HepG2 (cell line): ENCODE measurements around the gene RAB17. TPM values are rescaled to one million over a fixed set of nuclear protein-coding genes. Genes with fewer than 3 reads are reported as not detected.

Experiments
- FOXC1 ChIP-seq: sonication (generic); formaldehyde crosslinking; IDR thresholded peaks from 2 replicates; pipeline ENCODE4 v1.8.0; 2022; ENCODE audit warnings: mild to moderate bottlenecking, missing genetic modification reagents, borderline replicate concordance
- HNF1B ChIP-seq: sonication (generic); formaldehyde crosslinking; IDR thresholded peaks from 2 replicates; pipeline ENCODE4 v1.5.1; 2020; ENCODE audit warnings: mild to moderate bottlenecking, moderate library complexity, missing genetic modification reagents
- SOX13 ChIP-seq, 3 experiments: fragments of 450-650 bp in 1 of 3; sonication (generic) in 1 of 3; formaldehyde crosslinking in 1 of 3; IDR thresholded peaks in 2 of 3; conservative IDR thresholded peaks in 1 of 3; 2 replicates each; pipeline versions ENCODE4 v1.5.0 to v1.6.1; 2016 to 2020; ENCODE audit warnings: antibody characterized with exemption in 1 of 3, mild to moderate bottlenecking in 1 of 3, missing compliant biosample characterization in 1 of 3, missing genetic modification reagents in 1 of 3, moderate library complexity in 1 of 3
- SPEN ChIP-seq: sonication (generic); formaldehyde crosslinking; IDR thresholded peaks from 2 replicates; pipeline ENCODE4 v1.5.1; 2020; ENCODE audit warnings: low read depth, mild to moderate bottlenecking, missing genetic modification reagents
- ZFP91 ChIP-seq: sonication (generic); formaldehyde crosslinking; IDR thresholded peaks from 2 replicates; pipeline ENCODE4 v1.9.0; 2022; ENCODE audit warnings: missing genetic modification reagents, mild to moderate bottlenecking, borderline replicate concordance
- ZMYM3 ChIP-seq: sonication (generic); formaldehyde crosslinking; IDR thresholded peaks from 2 replicates; pipeline ENCODE4 v1.5.1; 2020; ENCODE audit warnings: mild to moderate bottlenecking, missing genetic modification reagents
- ZMYM4 ChIP-seq: sonication (generic); formaldehyde crosslinking; IDR thresholded peaks from 2 replicates; pipeline ENCODE4 v1.8.1; 2023; ENCODE audit warnings: mild to moderate bottlenecking, missing genetic modification reagents
- ZNF143 ChIP-seq: sonication (generic); formaldehyde crosslinking; IDR thresholded peaks from 2 replicates; pipeline ENCODE4 v1.4.0; 2020; ENCODE audit warnings: missing genetic modification reagents
- ZNF546 ChIP-seq: sonication (generic); formaldehyde crosslinking; conservative IDR thresholded peaks from 2 replicates; pipeline ENCODE4 v1.8.1; 2023; ENCODE audit warnings: mild to moderate bottlenecking, missing genetic modification reagents
- ZNF564 ChIP-seq: sonication (generic); formaldehyde crosslinking; IDR thresholded peaks from 2 replicates; pipeline ENCODE4 v1.8.1; 2023; ENCODE audit warnings: mild to moderate bottlenecking, missing genetic modification reagents
- ZNF660 ChIP-seq: sonication (generic); formaldehyde crosslinking; IDR thresholded peaks from 2 replicates; pipeline ENCODE4 v1.5.1; 2020; ENCODE audit warnings: mild to moderate bottlenecking, low read depth, missing genetic modification reagents, borderline replicate concordance
- ZNF776 ChIP-seq: sonication (generic); formaldehyde crosslinking; IDR thresholded peaks from 2 replicates; pipeline ENCODE4 v1.4.0; 2020; ENCODE audit warnings: mild to moderate bottlenecking, missing genetic modification reagents
- ZNF800 ChIP-seq: sonication (generic); formaldehyde crosslinking; IDR thresholded peaks from 2 replicates; pipeline ENCODE4 v1.4.0; 2020; ENCODE audit warnings: missing genetic modification reagents
- ZSCAN9 ChIP-seq: IDR thresholded peaks from 2 replicates; pipeline ENCODE4 v1.6.1; 2016; ENCODE audit warnings: borderline replicate concordance
- polyA plus RNA-seq, 8 experiments: library from polyadenylated mRNA; depleted of rRNA in 3 of 8; stranded (reverse) in 7 of 8; unstranded in 1 of 8; fragments of >200 nt; fragmentation: Illumina TruSeq in 4 of 8; extraction: Trizol in 4 of 8; gene quantifications; 2 replicates each; pipeline versions ENCODE4 v1.2.1 to v1.2.3, GENCODE V29; 2011 to 2016; ENCODE audit warnings: low read depth in 4 of 8, missing spikeins in 1 of 8, mixed read lengths in 1 of 8; ENCODE audit not compliant: insufficient read depth in 1 of 8
- total RNA-seq, 5 experiments: library from RNA; depleted of rRNA; stranded (reverse); fragments of >200 nt; fragmentation: Illumina TruSeq; extraction: Trizol; gene quantifications; 2 replicates each; pipeline ENCODE4 v1.2.3, GENCODE V29; 2016; ENCODE audit warnings: low read depth in 1 of 5
- TF ChIP-seq, protein P1 (sequence below): IDR thresholded peaks from 2 replicates; pipeline ENCODE4 v1.6.1; 2016
- TF ChIP-seq, protein P2 (sequence below): sonication (generic); formaldehyde crosslinking; IDR thresholded peaks from 2 replicates; pipeline ENCODE4 v1.4.0; 2020; ENCODE audit warnings: missing genetic modification reagents, borderline replicate concordance

RAB17 gene
- total and polyA plus RNA-seq, 2 of the 13 experiments (the other 11 are each of a cell fraction or from before 2014, with no cell fraction given): 68.0 to 124 TPM

DNA sequence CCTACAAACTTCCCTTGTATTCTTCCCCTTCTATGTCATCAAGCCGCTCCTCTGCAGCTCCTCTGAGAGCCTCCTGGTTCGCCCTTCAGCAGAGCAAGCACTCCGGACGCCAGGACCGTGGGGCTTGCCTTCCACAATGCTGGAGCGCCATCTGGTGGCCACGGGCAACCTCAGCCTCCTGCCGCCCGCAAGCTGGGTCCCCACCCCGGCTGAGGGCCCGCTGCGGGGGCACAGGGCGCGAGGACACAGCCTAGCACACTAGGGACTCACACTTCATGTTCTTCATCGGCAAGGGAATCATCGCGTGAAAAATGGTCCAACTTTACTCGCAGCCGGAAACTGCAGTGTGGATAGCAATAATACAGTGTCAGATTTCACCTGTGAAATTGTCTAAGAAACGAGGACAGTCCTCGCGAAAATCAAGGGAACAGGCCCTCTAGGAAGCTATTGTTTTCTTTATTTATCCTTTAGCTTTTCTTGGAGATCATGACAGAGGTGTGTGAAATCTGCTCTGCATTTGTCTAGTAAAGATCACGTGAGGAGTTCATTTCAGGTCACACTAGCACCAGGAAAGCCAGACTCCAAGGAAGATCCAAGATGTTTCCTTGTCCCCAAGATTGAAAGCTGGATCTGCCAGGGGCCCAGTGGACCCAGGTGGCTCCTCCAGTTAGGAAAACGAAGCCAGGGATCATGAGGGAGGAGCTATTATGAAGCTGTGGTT lies 18.4 kb downstream of the RAB17 start (continued):
- TF ChIP-seq ZNF546 (CRISPR knock-in tag) (peak; percentile 74; the same call in 1 of the 2 replicates), SOX13 (IDR thresholded peaks at IDR 0.05) (no peak), SOX13 (CRISPR knock-in tag; conservative IDR thresholded peaks at IDR 0.05 in 1 of 2, IDR thresholded peaks at IDR 0.05 in 1 of 2) (peak in 1 of 2 experiments; percentile 45; a peak in 1 of 4 replicates), ZSCAN9 (CRISPR knock-in tag) (peak; percentile 72; the same call in 1 of the 2 replicates), ZNF800 (CRISPR knock-in tag) (peak; percentile 66), ZMYM4 (peak; percentile 78), FOXC1 (CRISPR knock-in tag) (peak; percentile 77; the same call in 1 of the 2 replicates), ZNF564 (CRISPR knock-in tag) (no peak), ZMYM3 (CRISPR knock-in tag) (peak; percentile 30; the same call in 1 of the 2 replicates), ZFP91 (peak; percentile 70), ZNF776 (CRISPR knock-in tag) (no peak), HNF1B (CRISPR knock-in tag) (peak; percentile 90), ZNF143 (CRISPR knock-in tag) (peak; percentile 58; the same call in 1 of the 2 replicates), SPEN (peak; percentile 53; the same call in 1 of the 2 replicates), ZNF660 (CRISPR knock-in tag) (no peak)
- TF ChIP-seq, protein P1, sequence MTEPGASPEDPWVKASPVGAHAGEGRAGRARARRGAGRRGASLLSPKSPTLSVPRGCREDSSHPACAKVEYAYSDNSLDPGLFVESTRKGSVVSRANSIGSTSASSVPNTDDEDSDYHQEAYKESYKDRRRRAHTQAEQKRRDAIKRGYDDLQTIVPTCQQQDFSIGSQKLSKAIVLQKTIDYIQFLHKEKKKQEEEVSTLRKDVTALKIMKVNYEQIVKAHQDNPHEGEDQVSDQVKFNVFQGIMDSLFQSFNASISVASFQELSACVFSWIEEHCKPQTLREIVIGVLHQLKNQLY (CRISPR knock-in tag): peak; percentile 55; the same call in 1 of the 2 replicates
- TF ChIP-seq, protein P2, sequence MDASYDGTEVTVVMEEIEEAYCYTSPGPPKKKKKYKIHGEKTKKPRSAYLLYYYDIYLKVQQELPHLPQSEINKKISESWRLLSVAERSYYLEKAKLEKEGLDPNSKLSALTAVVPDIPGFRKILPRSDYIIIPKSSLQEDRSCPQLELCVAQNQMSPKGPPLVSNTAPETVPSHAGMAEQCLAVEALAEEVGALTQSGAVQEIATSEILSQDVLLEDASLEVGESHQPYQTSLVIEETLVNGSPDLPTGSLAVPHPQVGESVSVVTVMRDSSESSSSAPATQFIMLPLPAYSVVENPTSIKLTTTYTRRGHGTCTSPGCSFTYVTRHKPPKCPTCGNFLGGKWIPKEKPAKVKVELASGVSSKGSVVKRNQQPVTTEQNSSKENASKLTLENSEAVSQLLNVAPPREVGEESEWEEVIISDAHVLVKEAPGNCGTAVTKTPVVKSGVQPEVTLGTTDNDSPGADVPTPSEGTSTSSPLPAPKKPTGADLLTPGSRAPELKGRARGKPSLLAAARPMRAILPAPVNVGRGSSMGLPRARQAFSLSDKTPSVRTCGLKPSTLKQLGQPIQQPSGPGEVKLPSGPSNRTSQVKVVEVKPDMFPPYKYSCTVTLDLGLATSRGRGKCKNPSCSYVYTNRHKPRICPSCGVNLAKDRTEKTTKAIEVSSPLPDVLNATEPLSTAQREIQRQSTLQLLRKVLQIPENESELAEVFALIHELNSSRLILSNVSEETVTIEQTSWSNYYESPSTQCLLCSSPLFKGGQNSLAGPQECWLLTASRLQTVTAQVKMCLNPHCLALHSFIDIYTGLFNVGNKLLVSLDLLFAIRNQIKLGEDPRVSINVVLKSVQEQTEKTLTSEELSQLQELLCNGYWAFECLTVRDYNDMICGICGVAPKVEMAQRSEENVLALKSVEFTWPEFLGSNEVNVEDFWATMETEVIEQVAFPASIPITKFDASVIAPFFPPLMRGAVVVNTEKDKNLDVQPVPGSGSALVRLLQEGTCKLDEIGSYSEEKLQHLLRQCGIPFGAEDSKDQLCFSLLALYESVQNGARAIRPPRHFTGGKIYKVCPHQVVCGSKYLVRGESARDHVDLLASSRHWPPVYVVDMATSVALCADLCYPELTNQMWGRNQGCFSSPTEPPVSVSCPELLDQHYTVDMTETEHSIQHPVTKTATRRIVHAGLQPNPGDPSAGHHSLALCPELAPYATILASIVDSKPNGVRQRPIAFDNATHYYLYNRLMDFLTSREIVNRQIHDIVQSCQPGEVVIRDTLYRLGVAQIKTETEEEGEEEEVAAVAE (CRISPR knock-in tag): no peak
